ENCODE data around the gene BDNF. TPM values are rescaled to one million over a fixed set of nuclear protein-coding genes. Genes with fewer than 3 reads are reported as not detected.

BDNF gene
- total and polyA plus RNA-seq, 5 experiments from 2014 or later: 0.04 to 0.06 TPM; not detected in 3

DNA sequence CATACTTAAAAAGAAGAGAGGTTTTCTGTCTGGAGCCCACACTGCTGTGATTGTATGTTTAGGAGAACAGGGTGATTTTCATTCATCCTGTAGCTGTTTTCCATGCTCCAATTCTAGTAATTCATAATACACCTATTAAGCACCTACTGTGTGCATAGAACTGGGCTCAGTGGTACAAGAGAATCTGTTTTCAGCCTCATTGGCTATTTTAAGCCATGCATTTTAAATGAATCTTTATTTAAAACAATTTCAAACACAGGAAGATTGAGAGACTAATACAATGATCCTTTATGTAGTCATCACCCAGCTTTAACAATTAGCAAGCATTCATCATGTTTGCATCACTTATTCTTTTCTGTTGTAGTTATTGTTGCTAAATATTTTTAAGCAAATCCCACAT, 86.2 kb downstream of the BDNF start:
- H3K27ac Mint-ChIP-seq: no peak overlapping the region
- POLR2A ChIA-PET: no interaction called here
- H3K4me1 Mint-ChIP-seq: peaks cover 0 to 5% (median 0%) of the 10 kb centered on the region in 4 donors
- H3K36me3 Mint-ChIP-seq: peaks cover 6 to 7% (median 7%) of the 10 kb centered on the region in 3 donors
- DNase-seq: no peak
- no peak for ATAC-seq
- H3K27me3 Mint-ChIP-seq: no peaks in the 10 kb centered on the region
- no peak overlapping the region for H3K4me3 Mint-ChIP-seq
- H3K9me3 Mint-ChIP-seq: no peaks in the 10 kb centered on the region

DNA sequence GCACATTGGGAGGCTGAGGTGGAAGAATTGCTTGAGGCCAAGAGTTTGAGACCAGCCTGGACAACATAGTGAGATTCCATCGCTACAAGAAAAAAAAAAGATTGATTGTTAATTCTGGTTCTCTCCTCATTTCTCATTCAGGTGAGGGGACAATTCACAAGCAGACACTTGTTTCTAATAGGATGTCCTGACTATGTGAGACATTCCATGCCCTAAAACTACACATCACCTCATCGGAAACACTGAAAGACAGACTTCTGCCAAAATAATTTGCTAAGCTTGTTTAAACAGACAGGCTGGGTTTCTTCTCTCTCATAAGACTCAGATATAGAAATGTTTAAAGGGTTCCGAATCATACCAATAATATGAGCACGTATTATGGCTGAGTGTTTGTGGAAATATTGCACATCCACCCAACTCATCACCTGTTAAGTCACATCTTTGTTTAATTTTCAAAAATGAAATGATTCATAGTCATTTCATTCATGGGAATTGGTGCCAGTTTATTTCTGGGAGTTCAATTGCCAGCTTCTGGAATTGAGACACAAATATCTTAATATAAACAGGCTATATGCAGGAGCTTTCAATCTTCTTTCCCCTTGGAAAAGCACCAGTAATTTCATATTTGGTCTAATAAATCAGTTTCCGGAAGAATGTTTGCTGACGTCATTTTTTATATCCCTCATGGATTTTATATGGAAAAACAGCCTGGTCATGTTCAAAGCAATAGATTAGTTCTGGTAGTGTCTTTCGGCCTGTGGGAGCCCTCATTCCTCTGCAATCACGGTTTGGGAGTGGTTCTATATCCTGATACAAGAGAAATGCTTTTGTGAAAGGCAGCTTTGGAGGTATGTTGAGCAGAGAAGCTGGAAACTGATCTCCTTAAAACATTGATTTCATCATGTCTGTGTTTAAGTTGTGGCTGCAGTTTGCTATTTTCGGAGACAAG, 87.0 kb downstream of the BDNF start:
- H3K27ac Mint-ChIP-seq: no peak overlapping the region
- H3K4me3 Mint-ChIP-seq: no peak overlapping the region
- H3K4me1 Mint-ChIP-seq: peaks cover 0 to 5% (median 0%) of the 10 kb centered on the region in 4 donors
- peaks cover 6 to 7% (median 7%) of the 10 kb centered on the region in 3 donors for H3K36me3 Mint-ChIP-seq
- DNase-seq (no peak), ATAC-seq (no peak)
- POLR2A ChIA-PET: no interaction called here
- H3K9me3 Mint-ChIP-seq: no peaks in the 10 kb centered on the region
- H3K27me3 Mint-ChIP-seq: no peaks in the 10 kb centered on the region

DNA sequence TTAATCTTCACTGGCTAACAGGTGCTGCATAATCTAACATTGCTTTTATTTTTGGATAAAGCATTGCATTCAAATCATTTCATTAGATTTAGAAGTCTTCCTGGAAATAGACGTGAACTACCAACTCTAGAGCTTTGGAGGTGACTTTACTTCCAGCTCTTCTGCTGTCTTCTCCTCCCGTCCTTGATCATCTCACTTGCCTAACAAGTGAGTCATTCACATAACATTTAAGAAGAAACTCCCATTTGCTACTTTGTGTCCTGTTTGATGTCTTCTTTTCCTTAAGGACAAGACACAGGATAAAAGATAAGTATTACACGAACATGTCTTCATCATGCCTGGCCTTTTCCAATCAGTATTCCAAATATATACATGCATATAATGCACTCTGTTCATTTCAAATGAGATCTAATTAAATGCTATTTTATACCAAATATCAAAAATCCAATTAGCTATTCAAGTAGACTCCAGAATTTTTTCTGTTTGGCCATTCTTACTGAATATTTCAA, 88.3 kb downstream of the BDNF start:
- Mint-ChIP-seq H3K27me3 (no peaks in the 10 kb centered on the region), H3K9me3 (no peaks in the 10 kb centered on the region), H3K4me1 (peaks cover 0 to 4% (median 0%) of the 10 kb centered on the region in 4 donors), H3K27ac (no peak overlapping the region), H3K4me3 (no peak overlapping the region), H3K36me3 (peaks cover 6 to 7% (median 7%) of the 10 kb centered on the region in 3 donors)
- DNase-seq: no peak
- POLR2A ChIA-PET: no interaction called here
- ATAC-seq: no peak

DNA sequence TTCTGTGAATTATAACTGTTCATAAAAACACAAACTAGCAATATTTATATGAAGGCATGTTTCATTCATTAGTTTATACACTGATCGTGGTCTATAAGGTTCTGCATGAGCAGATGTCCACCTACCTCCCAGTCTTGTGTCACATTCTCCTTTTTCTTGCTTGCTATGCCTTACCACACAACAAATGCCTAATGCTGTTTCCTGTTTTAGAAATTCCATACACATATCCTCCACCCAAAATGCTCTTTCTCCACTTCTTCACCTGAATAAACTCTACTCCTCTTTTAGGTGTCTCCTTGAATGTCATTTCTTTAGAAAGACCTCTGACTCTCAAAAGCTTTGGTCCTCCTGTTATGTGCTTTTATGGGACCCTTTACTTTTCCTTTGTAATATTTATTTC, 88.9 kb downstream of the BDNF start:
- POLR2A ChIA-PET: no interaction called here
- H3K27ac Mint-ChIP-seq: no peak overlapping the region
- H3K9me3 Mint-ChIP-seq: no peaks in the 10 kb centered on the region
- ATAC-seq: no peak
- peaks cover 0 to 2% (median 0%) of the 10 kb centered on the region in 4 donors for H3K4me1 Mint-ChIP-seq
- H3K36me3 Mint-ChIP-seq: peaks cover 4 to 7% (median 7%) of the 10 kb centered on the region in 3 donors
- H3K4me3 Mint-ChIP-seq: no peak overlapping the region
- H3K27me3 Mint-ChIP-seq: no peaks in the 10 kb centered on the region
- DNase-seq: no peak

DNA sequence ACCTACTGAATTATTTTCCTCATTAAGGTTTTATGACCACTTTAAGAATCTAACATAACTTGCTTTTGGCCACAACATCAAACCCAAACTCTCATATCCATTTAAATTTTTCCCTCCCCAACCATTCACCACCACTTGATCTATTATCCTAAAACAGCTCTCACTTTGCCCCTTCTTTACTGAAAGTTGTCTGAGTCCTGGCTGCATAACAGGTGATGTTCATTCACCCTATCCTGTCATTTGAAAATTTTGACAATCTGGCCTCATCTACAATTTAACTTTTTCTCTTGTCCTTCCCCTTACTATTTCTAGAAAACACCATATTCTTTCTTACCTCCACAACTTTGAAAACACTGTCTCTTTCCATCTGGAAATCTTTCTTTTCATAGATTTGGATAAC, 89.3 kb downstream of the BDNF start:
- POLR2A ChIA-PET: no interaction called here
- Mint-ChIP-seq H3K4me1 (no peaks in the 10 kb centered on the region), H3K27me3 (no peaks in the 10 kb centered on the region), H3K9me3 (no peaks in the 10 kb centered on the region), H3K4me3 (no peak overlapping the region), H3K27ac (peak overlapping the region in 1 of 10 donors; percentile 79), H3K36me3 (peaks cover 2 to 7% (median 7%) of the 10 kb centered on the region in 3 donors)
- ATAC-seq (no peak), DNase-seq (no peak)

DNA sequence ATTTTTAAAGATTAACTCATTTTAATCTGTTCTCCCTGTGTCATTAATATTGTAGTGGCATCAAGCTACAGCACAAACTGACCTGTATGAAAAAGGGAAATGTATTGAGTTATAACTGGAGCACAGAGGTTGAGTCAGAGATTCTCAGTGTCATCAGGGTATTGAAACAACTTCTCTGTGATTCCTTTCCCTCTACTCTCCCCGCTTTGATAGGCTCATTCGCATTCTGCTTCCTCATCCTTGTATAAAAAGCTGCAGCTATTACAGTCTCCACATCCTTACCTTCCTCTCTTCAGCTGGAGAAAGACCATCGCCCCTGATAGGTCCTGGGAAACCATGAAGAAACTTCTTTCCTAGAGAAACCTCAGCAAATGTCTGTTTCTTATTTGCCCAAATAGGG, 90.0 kb downstream of the BDNF start:
- no peaks in the 10 kb centered on the region for H3K27me3 Mint-ChIP-seq
- POLR2A ChIA-PET: no interaction called here
- no peak for DNase-seq
- peaks cover 2 to 7% (median 7%) of the 10 kb centered on the region in 3 donors for H3K36me3 Mint-ChIP-seq
- H3K9me3 Mint-ChIP-seq: no peaks in the 10 kb centered on the region
- ATAC-seq: no peak
- no peak overlapping the region for H3K4me3 Mint-ChIP-seq
- no peaks in the 10 kb centered on the region for H3K4me1 Mint-ChIP-seq
- H3K27ac Mint-ChIP-seq: no peak overlapping the region

DNA sequence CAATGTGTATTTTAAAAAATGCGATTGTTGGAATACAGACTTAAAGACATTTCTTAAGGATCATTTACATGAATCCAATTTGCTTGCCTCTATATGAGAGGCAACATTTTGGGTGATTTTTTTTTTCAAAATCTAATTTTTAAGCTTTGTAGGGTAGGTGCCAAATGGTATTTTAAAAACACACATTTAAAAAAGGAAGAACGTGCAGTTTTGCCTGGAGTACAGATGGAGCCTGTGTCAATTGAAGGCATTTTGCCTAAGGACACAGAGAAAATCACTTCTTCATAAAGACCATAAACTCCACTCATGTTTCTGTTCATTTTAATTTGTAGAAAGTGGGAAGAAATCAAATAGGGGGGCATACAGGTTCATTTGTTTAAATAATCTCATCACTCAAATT, 91.3 kb downstream of the BDNF start:
- Mint-ChIP-seq H3K9me3 (no peaks in the 10 kb centered on the region), H3K27me3 (no peaks in the 10 kb centered on the region), H3K27ac (no peak overlapping the region), H3K4me1 (no peaks in the 10 kb centered on the region), H3K36me3 (peaks cover 2 to 5% (median 5%) of the 10 kb centered on the region in 3 donors), H3K4me3 (no peak overlapping the region)
- no peak for DNase-seq
- POLR2A ChIA-PET: no interaction called here
- ATAC-seq: no peak

DNA sequence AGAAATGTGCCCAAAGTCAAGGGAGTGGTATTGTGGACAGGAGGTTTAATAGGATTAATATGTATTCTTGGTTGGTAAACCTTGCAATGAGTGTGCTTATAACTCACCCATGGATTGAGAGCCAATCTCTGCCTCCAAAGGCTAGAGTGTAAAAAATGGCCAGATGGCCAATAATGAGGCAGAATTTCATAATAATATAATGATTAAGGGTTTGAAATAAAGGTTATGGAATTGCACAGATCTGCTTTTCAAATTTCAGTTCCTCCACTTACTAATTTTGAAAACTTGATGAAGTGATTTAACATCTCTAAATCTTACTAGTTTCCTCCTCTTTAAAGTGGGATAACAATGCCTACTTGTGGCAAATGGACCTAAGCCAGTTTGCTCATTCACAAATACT, 94.8 kb downstream of the BDNF start:
- POLR2A ChIA-PET: no interaction called here
- Mint-ChIP-seq H3K4me3 (no peak overlapping the region), H3K4me1 (no peaks in the 10 kb centered on the region), H3K27ac (no peak overlapping the region), H3K36me3 (peaks cover 0 to 3% (median 0%) of the 10 kb centered on the region in 3 donors), H3K27me3 (no peaks in the 10 kb centered on the region), H3K9me3 (no peaks in the 10 kb centered on the region)
- DNase-seq: no peak
- ATAC-seq: no peak

Other genes starting within 250 kb of the BDNF start
- 1 to 10 TPM; 1.1 to 1.3 TPM for gene LGR4, start 227.7 kb downstream of the BDNF start, total RNA-seq
- under 1 TPM; 0.13 to 0.24 (median 0.13) TPM for gene LGR4, start 227.7 kb downstream of the BDNF start, polyA plus RNA-seq
- gene LIN7C, start 193.7 kb downstream of the BDNF start, total RNA-seq: 10 to 100 TPM; 32.2 to 33.6 TPM
- 10 to 100 TPM; 10.9 to 13.6 (median 13.2) TPM for gene LIN7C, start 193.7 kb downstream of the BDNF start, polyA plus RNA-seq